Measurements from ENCODE around the gene STXBP4. TPM values are rescaled to one million over a fixed set of nuclear protein-coding genes. Genes with fewer than 3 reads are reported as not detected.

STXBP4 gene
- total RNA-seq, 1 experiment from 2014 or later = 12.0 TPM

- no peaks in the 10 kb centered on the region for H3F3A ChIP-seq (ENCODE audit: insufficient read depth, low read depth)
- H3K4me3 ChIP-seq = no peak overlapping the region
- no peak overlapping the region for H3K27ac ChIP-seq
- POLR2A ChIA-PET (ENCODE audit: unreplicated experiment) = no interaction called here
- no peak overlapping the region for H2AFZ ChIP-seq
- H3K27me3 ChIP-seq (ENCODE audit: insufficient read depth, low read depth) = no peaks in the 10 kb centered on the region
- no peaks in the 10 kb centered on the region for H3K9me3 ChIP-seq (ENCODE audit: insufficient read depth, low read depth)
- no peak overlapping the region for H3K4me2 ChIP-seq
- intact Hi-C loops (cut with micrococcal nuclease; ENCODE audit: unreplicated experiment) = no loop called here
- no peak for DNase-seq
- peaks cover 13% of the 10 kb centered on the region for H3K4me1 ChIP-seq (replicated peaks; ENCODE audit: insufficient read depth)
- CTCF ChIA-PET = no interaction called here
- H3K79me2 ChIP-seq (ENCODE audit: low read depth) = peaks cover 25% of the 10 kb centered on the region
- H3K36me3 ChIP-seq (ENCODE audit: low read depth) = no peaks in the 10 kb centered on the region
- H4K20me1 ChIP-seq (ENCODE audit: insufficient read depth) = no peaks in the 10 kb centered on the region
- no TSS peak for BruUV-seq (replicated peaks)
- H3K9me2 ChIP-seq (ENCODE audit: insufficient read depth) = no peaks in the 10 kb centered on the region
- TF ChIP-seq EZH2 (IDR thresholded peaks at IDR 0.05; ENCODE audit: low read depth) (no peak), CTCF (conservative IDR thresholded peaks at IDR 0.05) (no peak)
Observed at GRCh38 chr17:54972406-54973138, 4.0 kb downstream of the STXBP4 start.

GRCh38 chr17:54974759-54975158 lies 6.2 kb downstream of the STXBP4 start:
- ChIA-PET POLR2A (ENCODE audit: unreplicated experiment) (no interaction called here), CTCF (no interaction called here)
- no peaks in the 10 kb centered on the region for H3K9me3 ChIP-seq (ENCODE audit: insufficient read depth, low read depth)
- intact Hi-C loops (cut with micrococcal nuclease; ENCODE audit: unreplicated experiment) = no loop called here
- H3K79me2 ChIP-seq (ENCODE audit: low read depth) = peaks cover 11% of the 10 kb centered on the region
- H3K36me3 ChIP-seq (ENCODE audit: low read depth) = no peaks in the 10 kb centered on the region
- BruUV-seq (replicated peaks) = no TSS peak
- H3K9me2 ChIP-seq (ENCODE audit: insufficient read depth) = no peaks in the 10 kb centered on the region
- H3K4me1 ChIP-seq (replicated peaks; ENCODE audit: insufficient read depth) = peaks cover 7% of the 10 kb centered on the region
- H3K4me2 ChIP-seq = no peak overlapping the region
- H4K20me1 ChIP-seq (ENCODE audit: insufficient read depth) = no peaks in the 10 kb centered on the region
- TF ChIP-seq EZH2 (IDR thresholded peaks at IDR 0.05; ENCODE audit: low read depth) (no peak), CTCF (conservative IDR thresholded peaks at IDR 0.05) (no peak)
- DNase-seq = no peak
- no peaks in the 10 kb centered on the region for H3K27me3 ChIP-seq (ENCODE audit: insufficient read depth, low read depth)
- no peaks in the 10 kb centered on the region for H3F3A ChIP-seq (ENCODE audit: insufficient read depth, low read depth)
- H2AFZ ChIP-seq = no peak overlapping the region
- H3K27ac ChIP-seq = no peak overlapping the region
- H3K4me3 ChIP-seq = no peak overlapping the region

GRCh38 chr17:54976316-54976715 lies 7.8 kb downstream of the STXBP4 start:
- BruUV-seq (replicated peaks) = no TSS peak

More at GRCh38 chr17:54976316-54976715, 7.8 kb downstream of the STXBP4 start:
- Histone ChIP-seq H3F3A (ENCODE audit: insufficient read depth, low read depth) (no peaks in the 10 kb centered on the region), H3K4me3 (no peak overlapping the region), H2AFZ (no peak overlapping the region), H3K27me3 (ENCODE audit: insufficient read depth, low read depth) (no peaks in the 10 kb centered on the region), H3K4me2 (no peak overlapping the region), H3K79me2 (ENCODE audit: low read depth) (peaks cover 2% of the 10 kb centered on the region), H3K9me2 (ENCODE audit: insufficient read depth) (no peaks in the 10 kb centered on the region), H4K20me1 (ENCODE audit: insufficient read depth) (no peaks in the 10 kb centered on the region), H3K4me1 (replicated peaks; ENCODE audit: insufficient read depth) (no peaks in the 10 kb centered on the region), H3K36me3 (ENCODE audit: low read depth) (no peaks in the 10 kb centered on the region), H3K9me3 (ENCODE audit: insufficient read depth, low read depth) (peaks cover 12% of the 10 kb centered on the region; the same call in 1 of the 2 replicates), H3K27ac (no peak overlapping the region)
- no peak for DNase-seq
- TF ChIP-seq CTCF (conservative IDR thresholded peaks at IDR 0.05) (no peak), EZH2 (IDR thresholded peaks at IDR 0.05; ENCODE audit: low read depth) (no peak)
- ChIA-PET POLR2A (ENCODE audit: unreplicated experiment) (interaction anchor here (0.7 kb wide), 1 partner anchor 13 kb away, joined by 3 read pairs; no protein-coding TSS in a partner anchor), CTCF (no interaction called here)
- intact Hi-C loops (cut with micrococcal nuclease; ENCODE audit: unreplicated experiment) = no loop called here
